ENCODE data around the gene MRFAP1. TPM values are rescaled to one million over a fixed set of nuclear protein-coding genes. Genes with fewer than 3 reads are reported as not detected.

The MRFAP1 gene
- total RNA-seq, 1 experiment from 2014 or later = 387 TPM

DNA sequence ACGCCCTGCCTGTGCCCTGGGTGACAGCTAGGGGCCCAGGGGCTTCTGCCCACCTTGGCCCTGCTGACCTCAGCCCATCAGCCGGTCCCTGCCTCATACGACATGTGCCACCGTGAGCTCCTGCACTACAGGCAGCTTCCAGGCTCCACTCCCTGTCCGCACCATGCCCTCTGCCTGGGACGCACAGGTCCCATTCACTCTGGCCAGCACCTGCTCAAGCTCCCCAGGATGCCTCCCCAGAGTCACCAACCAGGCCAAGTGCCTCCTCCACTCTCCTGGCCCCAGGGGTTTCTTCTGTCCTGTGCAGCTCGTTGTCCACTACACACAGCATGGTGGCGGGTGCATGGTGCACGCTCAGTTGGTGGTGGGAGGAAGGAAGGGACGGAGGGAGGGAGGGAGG lies 20.2 kb upstream of the MRFAP1 start:
- Mint-ChIP-seq H3K27me3 (ENCODE audit: insufficient read depth, unreplicated experiment) (no peaks in the 10 kb centered on the region), H3K9me3 (ENCODE audit: unreplicated experiment) (no peaks in the 10 kb centered on the region), H3K4me1 (ENCODE audit: insufficient read depth, unreplicated experiment) (no peaks in the 10 kb centered on the region), H3K4me3 (ENCODE audit: unreplicated experiment) (no peak overlapping the region), H3K27ac (ENCODE audit: low read depth, unreplicated experiment) (no peak overlapping the region), H3K36me3 (ENCODE audit: insufficient read depth, unreplicated experiment) (peaks cover 27% of the 10 kb centered on the region)
- ChIA-PET CTCF (interaction anchor here (0.6 kb wide), 1 partner anchor 96 kb away, joined by 4 read pairs; the partner anchor contains the start of gene BLOC1S4), POLR2A (no interaction called here)
- BruUV-seq (replicated peaks) = no TSS peak
- TF ChIP-seq, protein P1, sequence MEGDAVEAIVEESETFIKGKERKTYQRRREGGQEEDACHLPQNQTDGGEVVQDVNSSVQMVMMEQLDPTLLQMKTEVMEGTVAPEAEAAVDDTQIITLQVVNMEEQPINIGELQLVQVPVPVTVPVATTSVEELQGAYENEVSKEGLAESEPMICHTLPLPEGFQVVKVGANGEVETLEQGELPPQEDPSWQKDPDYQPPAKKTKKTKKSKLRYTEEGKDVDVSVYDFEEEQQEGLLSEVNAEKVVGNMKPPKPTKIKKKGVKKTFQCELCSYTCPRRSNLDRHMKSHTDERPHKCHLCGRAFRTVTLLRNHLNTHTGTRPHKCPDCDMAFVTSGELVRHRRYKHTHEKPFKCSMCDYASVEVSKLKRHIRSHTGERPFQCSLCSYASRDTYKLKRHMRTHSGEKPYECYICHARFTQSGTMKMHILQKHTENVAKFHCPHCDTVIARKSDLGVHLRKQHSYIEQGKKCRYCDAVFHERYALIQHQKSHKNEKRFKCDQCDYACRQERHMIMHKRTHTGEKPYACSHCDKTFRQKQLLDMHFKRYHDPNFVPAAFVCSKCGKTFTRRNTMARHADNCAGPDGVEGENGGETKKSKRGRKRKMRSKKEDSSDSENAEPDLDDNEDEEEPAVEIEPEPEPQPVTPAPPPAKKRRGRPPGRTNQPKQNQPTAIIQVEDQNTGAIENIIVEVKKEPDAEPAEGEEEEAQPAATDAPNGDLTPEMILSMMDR (IDR thresholded peaks at IDR 0.05; ENCODE audit: unreplicated experiment) = no peak
- no peak for DNase-seq (ENCODE audit: unreplicated experiment)
- intact Hi-C loops (cut with micrococcal nuclease) = no loop called here

DNA sequence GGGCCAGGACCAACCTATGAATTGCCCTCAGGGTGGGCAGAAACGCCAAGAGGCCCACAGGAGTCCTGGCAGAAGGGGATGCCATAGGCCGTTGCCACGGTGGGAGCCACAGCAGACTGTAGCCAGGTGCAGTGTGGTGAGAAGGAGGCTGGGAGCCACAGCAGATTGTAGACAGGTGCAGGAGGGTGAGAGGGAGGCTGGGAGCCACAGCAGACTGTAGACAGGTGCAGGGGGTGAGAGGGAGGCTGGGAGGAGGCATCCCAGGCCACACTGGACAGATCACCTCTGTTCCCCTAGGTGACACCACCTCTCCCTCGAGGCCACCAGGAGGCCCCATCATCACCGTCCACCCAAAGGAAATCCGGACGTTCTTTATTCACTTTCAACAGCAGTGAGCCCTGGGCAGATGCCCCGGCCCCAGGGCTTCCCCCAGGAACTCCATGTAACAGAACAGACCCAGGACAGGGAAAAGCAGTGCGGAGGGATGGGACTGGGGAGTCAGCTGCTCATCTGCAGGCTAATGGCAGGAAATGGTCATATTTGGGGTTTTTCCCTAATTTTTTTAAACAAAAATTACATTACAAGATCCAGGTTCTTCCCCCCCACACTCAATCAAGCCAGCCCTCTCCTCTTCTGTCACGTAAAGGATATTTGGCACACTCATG lies 19.5 kb upstream of the MRFAP1 start:
- no TSS peak for BruUV-seq (replicated peaks)
- intact Hi-C loops (cut with micrococcal nuclease) = no loop called here
- no peak overlapping the region for H3K4me3 Mint-ChIP-seq (ENCODE audit: unreplicated experiment)

DNA sequence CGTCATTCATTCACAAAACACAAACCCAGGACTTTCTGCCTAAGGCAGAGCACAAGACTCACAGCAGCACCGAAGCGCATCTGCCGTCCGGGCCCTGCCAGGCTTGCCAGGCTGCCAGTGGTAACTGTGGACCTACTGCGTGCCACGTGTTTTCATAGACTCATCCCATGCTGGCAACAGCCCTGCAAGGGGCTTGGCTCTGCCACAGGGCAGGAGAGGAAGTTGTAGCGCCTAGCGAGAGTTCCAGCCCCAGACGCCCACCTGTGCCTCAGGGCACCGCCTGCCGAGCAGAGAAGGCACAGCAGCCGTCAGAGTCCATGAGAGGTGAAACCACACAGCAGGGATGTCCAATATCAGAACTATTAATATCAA lies 18.9 kb upstream of the MRFAP1 start:
- Mint-ChIP-seq H3K4me1 (ENCODE audit: insufficient read depth, unreplicated experiment) (no peaks in the 10 kb centered on the region), H3K27me3 (ENCODE audit: insufficient read depth, unreplicated experiment) (no peaks in the 10 kb centered on the region), H3K36me3 (ENCODE audit: insufficient read depth, unreplicated experiment) (peaks cover 29% of the 10 kb centered on the region), H3K4me3 (ENCODE audit: unreplicated experiment) (no peak overlapping the region), H3K27ac (ENCODE audit: low read depth, unreplicated experiment) (no peak overlapping the region), H3K9me3 (ENCODE audit: unreplicated experiment) (no peaks in the 10 kb centered on the region)
- BruUV-seq (replicated peaks) = no TSS peak
- POLR2A ChIA-PET = no interaction called here
- intact Hi-C loops (cut with micrococcal nuclease) = no loop called here
- CTCF ChIA-PET = interaction anchor here (0.7 kb wide), 2 partner anchors 8 to 297 kb away, joined by 3 to 4 read pairs; no protein-coding TSS in a partner anchor
- no peak for DNase-seq (ENCODE audit: unreplicated experiment)
- TF ChIP-seq, protein P1 (IDR thresholded peaks at IDR 0.05; ENCODE audit: unreplicated experiment) = no peak

More for the DNA sequence above, 19.5 kb upstream of the MRFAP1 start:
- Mint-ChIP-seq H3K9me3 (ENCODE audit: unreplicated experiment) (no peaks in the 10 kb centered on the region), H3K27ac (ENCODE audit: low read depth, unreplicated experiment) (no peak overlapping the region), H3K27me3 (ENCODE audit: insufficient read depth, unreplicated experiment) (no peaks in the 10 kb centered on the region), H3K36me3 (ENCODE audit: insufficient read depth, unreplicated experiment) (peaks cover 29% of the 10 kb centered on the region), H3K4me1 (ENCODE audit: insufficient read depth, unreplicated experiment) (no peaks in the 10 kb centered on the region)
- TF ChIP-seq, protein P1 (IDR thresholded peaks at IDR 0.05; ENCODE audit: unreplicated experiment) = no peak
- no peak for DNase-seq (ENCODE audit: unreplicated experiment)
- ChIA-PET CTCF (interaction anchor here (0.6 kb wide), 1 partner anchor 46 kb away, joined by 3 read pairs; no protein-coding TSS in a partner anchor), POLR2A (interaction anchor here (0.6 kb wide), 1 partner anchor 1581 kb away, joined by 4 read pairs; no protein-coding TSS in a partner anchor)

DNA sequence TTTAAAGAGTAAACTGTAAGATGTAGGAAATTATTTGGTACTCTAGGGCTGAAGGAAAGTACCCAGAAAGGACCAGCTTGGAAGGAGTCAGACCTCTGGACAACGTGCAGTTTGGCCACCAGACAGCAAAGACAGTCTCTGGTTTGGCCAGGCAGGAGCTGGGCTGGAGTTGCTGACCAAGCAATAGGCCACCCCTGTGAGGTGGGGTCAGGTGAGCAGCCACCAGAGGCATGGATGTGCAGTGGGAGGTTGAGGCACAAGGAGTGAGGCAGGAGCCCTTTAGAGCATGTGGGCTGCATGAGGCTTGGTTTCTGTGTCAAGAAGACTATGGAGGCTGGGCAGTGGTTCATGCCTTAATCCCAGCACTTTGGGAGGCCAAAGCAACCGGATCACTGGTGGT lies 17.7 kb upstream of the MRFAP1 start:
- Mint-ChIP-seq H3K27me3 (ENCODE audit: insufficient read depth, unreplicated experiment) (no peaks in the 10 kb centered on the region), H3K4me1 (ENCODE audit: insufficient read depth, unreplicated experiment) (no peaks in the 10 kb centered on the region), H3K36me3 (ENCODE audit: insufficient read depth, unreplicated experiment) (peaks cover 24% of the 10 kb centered on the region), H3K9me3 (ENCODE audit: unreplicated experiment) (no peaks in the 10 kb centered on the region), H3K27ac (ENCODE audit: low read depth, unreplicated experiment) (no peak overlapping the region), H3K4me3 (ENCODE audit: unreplicated experiment) (no peak overlapping the region)
- no TSS peak for BruUV-seq (replicated peaks)
- no peak for DNase-seq (ENCODE audit: unreplicated experiment)
- ChIA-PET CTCF (interaction anchor here (1.2 kb wide), 1 partner anchor 10 kb away, joined by 3 read pairs; no protein-coding TSS in a partner anchor), POLR2A (interaction anchor here (2.2 kb wide), 1 partner anchor 11 kb away, joined by 7 read pairs; no protein-coding TSS in a partner anchor)
- intact Hi-C loops (cut with micrococcal nuclease) = no loop called here
- TF ChIP-seq, protein P1 (IDR thresholded peaks at IDR 0.05; ENCODE audit: unreplicated experiment) = no peak
